HTERT RPE-1 (cell line): ENCODE measurements around the gene MLN.
"Not testable (repeated sequence)": the region's sequence is repeated elsewhere in the genome, so short reads cannot be mapped to it uniquely, and the experiment has no call there.

ENCODE experiments used
- in situ Hi-C: fragments of 300-500 bp; cut with MboI; formaldehyde crosslinking; loops from 4 replicates; pipeline ENCODE4 v1.14.3; 2020; ENCODE audit warnings: low sequenced_read_pairs

MLN gene

DNA sequence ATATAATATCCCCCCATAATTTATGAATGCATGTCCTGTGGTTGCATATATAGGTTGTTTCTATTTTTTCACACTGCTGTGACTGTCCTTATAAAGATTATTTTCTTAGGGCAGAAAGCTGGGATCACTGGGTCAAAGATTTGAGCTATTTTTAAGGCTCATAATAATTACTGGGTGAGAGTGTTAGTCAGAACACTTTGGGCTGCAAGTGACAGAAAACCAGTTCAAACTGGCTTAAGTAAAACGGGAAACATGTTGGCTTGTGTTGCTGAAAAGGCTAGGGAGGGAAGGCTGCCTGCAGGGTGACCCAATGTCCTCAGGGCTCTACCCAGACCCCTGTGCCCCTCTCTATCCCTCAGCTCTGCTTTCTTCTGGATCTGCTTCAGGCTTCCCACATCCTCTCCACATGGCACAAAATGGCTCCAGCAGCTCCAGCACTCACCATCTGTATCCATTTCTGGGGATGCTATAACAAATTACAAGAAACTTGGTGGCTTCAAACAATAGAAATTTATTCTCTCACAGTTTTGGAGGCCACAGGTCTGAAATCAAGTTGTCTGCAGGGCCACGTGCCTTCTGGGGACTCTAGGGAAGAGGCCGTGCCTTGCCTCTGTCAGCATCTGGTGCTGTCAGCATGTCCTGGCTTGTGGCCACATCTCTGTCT is 33.1 kb upstream of the MLN start:
- in situ Hi-C loops: no loop called here

- in situ Hi-C loops: no loop called here
Measured at GRCh38 chr6:33834401-33835392, 30.9 kb upstream of the MLN start.

- in situ Hi-C loops: no loop called here
Measured at GRCh38 chr6:33833599-33833998, 29.8 kb upstream of the MLN start.

DNA sequence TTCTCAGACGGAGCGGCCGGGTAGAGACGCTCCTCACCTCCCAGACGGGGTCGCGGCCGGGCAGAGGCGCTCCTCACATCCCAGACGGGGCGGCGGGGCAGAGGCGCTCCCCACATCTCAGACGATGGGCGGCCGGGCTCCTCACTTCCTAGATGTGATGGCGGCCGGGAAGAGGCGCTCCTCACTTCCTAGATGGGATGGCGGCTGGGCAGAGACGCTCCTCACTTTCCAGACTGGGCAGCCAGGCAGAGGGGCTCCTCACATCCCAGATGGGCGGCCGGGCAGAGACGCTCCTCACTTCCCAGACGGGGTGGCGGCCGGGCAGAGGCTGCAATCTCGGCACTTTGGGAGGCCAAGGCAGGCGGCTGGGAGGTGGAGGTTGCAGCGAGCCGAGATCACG is 29.0 kb upstream of the MLN start:
- in situ Hi-C loops: not testable (repeated sequence)

DNA sequence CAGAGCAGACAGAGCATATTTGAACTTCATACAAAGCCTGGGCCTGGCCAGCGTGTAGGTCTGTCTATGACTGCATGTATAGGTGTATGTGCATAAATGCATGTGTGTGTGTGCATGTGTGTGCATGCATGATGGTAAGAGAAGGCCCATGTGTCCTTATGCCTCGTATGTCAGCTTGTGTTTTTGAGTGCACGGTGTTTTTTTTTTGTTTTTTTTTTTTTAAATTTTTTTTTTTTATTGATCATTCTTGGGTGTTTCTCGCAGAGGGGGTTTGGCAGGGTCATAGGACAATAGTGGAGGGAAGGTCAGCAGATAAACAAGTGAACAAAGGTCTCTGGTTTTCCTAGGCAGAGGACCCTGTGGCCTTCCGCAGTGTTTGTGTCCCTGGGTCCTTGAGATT is 27.9 kb upstream of the MLN start:
- in situ Hi-C loops: not testable (repeated sequence)

- in situ Hi-C loops: no loop called here
Measured at GRCh38 chr6:33830635-33831240, 26.9 kb upstream of the MLN start.

- in situ Hi-C loops: no loop called here
Measured at GRCh38 chr6:33828764-33829731, 25.2 kb upstream of the MLN start.

- in situ Hi-C loops: no loop called here
Measured at GRCh38 chr6:33828452-33828763, 24.6 kb upstream of the MLN start.

- in situ Hi-C loops: no loop called here
Measured at GRCh38 chr6:33827546-33828451, 24.0 kb upstream of the MLN start.

DNA sequence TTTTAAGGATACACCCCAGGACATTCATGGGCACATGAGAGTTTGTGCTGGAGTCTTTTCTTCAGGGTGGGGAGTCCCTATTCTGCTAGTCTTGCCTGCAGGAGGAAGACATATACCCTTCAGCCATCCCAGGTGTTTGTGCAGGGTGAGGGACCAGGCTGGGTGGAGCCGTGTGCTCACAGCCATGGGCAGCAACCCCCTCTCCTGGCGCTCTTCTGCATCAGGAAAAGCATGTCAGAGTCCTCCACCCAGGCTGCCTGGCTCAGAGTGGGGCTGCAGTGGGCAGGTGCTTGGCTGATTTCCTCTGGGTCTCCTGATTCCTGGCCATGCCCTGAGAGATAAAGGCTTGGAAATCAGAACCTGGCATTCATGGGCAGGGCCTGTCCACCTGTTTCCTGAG is 22.7 kb upstream of the MLN start:
- in situ Hi-C loops: no loop called here

- in situ Hi-C loops: no loop called here
Measured at GRCh38 chr6:33824461-33825154, 20.8 kb upstream of the MLN start.

- in situ Hi-C loops: no loop called here
Measured at GRCh38 chr6:33823806-33824205, 20.0 kb upstream of the MLN start.

DNA sequence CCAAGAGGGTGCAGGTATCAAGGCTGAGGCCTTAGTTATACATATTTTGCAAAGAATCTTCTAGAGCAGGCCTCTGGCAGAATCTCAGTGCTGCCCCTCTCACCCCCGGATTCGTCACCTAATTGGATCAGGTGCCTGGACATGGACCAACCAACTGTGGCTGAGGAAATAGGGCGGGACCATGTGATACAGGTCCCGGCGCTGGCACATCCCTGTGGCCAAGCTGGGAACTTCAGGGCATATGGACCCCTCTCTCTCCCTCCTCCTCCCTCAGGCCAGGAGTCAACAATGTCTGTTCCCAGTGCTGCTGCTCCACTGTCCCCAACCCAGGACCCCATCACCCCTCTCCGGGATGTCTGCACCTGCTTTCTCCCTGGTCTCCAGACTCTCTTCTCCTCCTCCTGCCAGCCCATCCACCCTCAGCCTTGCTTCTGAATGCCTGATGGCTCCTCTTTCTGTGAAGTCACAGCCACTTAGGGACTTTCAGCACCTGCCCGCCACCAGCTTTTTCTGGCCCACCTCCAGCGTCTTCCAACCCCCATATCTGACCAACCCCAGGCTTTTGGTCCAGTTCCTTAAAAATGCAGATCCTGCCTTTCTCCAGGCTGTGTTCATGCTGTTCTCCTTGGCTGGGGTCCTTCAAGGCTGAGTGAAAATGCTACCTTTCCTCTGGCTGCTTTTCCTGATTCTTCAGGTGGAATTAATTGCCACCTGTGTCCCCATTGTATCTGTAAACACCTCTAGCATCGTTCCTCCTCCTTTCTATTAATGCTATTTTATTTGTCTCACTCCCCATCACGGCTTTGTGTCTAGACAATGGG is 19.0 kb upstream of the MLN start:
- in situ Hi-C loops: no loop called here

DNA sequence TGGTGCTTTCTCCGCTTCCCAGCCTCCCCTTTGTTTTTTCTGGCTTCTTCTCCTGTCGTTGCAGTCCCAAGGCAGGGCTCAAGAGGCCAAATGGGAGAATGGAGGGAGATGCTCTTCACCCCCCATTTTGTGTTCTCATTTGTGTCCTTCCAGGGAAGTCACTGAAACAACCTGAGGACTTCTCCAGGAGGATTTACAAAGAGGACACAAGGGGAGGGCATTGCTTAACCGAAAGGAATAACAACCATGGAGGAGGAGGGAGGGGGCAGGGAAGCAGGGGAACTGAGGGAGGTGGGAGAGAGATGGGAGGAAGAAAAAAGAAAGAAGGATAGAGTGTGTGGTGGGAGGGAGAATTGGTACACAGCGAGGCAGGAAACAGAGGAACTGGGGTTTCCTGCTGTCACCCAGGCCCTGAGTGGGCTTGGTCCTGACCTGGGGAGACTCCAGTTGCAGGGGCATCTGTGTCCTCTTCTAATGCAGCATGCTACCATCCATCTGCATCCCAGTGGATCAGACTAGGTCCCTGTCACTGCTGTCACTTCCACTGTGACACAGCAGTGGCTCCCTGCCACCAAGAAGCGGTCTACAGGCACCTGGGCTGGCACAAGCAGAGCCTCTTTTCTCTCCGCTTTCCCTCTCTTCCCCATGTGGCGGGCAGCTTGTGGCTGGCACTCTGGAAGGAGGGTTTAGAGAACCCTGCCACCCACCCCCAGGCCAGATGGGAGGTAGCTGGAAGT is 17.1 kb upstream of the MLN start:
- in situ Hi-C loops: no loop called here

GRCh38 chr6:33820243-33820642 is 16.4 kb upstream of the MLN start:
- in situ Hi-C loops: no loop called here

DNA sequence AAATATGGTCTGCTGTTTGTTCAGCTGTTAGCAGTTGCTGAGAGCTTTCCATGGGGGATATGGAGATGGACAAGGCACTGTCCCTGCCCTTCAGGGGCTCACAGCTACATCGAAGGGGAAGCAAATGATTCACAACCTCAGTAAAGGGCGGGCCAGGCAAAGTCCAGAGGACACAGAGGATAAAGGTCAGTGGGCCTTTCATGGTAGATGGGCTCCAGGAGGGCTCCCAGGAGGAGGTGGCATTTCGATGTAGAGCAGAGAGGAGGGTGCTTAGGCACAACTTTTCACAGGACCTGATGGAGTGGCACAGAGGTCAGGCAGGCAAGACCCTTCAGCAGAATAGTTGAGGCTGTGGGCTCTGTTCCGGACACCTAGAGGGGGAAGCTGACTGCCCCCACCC is 15.2 kb upstream of the MLN start:
- in situ Hi-C loops: no loop called here

DNA sequence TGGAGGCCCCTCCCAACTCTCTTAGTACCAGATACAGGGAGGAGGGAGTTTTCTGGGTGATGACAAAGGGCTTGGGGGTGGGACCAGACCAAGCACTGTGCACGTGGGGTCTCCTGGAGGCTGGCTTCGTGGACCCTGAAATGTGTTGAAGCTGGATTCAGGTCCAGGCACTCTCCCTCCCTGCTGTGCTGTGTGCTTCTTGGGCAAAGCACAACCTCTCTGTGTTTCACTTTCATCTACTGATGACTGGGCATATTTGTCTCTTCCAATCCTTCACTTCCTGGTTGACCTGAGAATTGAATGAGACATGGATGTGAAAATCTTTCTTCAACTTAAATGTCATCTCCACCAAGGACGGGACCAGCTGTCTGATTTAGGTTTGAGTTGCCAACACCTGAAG is 14.5 kb upstream of the MLN start:
- in situ Hi-C loops: no loop called here

- in situ Hi-C loops: no loop called here
Measured at GRCh38 chr6:33817489-33817888, 13.7 kb upstream of the MLN start.
